Lower leg skin (tissue), 4 donors: ENCODE results near the gene ZNF367. TPM values are rescaled to one million over a fixed set of nuclear protein-coding genes. Genes with fewer than 3 reads are reported as not detected.
A peak's percentile ranks its signal among the peaks of the same experiment; 100 is the strongest.

Experiments
- DNase-seq, 2 donors: peaks; one replicate each; pipeline ENCODE4 v3.0.0-alpha.2; 2019; ENCODE audit warnings: low spot score in 2 of 2
- H3K4me3 ChIP-seq: fragments of 200-600 bp; sonication (generic); 2 replicates; pipeline ENCODE4 v1.5.1; 2017; ENCODE audit warnings: mild to moderate bottlenecking, low read depth; ENCODE audit not compliant: poor library complexity, severe bottlenecking
- POLR2A ChIP-seq, 2 donors: fragments of 450-650 bp; IDR thresholded peaks; one replicate each; pipeline ENCODE4 v1.6.1; 2016 to 2017; ENCODE audit warnings: antibody characterized with exemption in 2 of 2, mild to moderate bottlenecking in 1 of 2, moderate library complexity in 1 of 2
- WGBS, 2 donors: methylation state at CpG; one replicate each; pipeline ENCODE4 v1.1.5; 2018; 5-methylcytosine and 5-hydroxymethylcytosine counted together
- intact Hi-C: fragments of 100-400 bp; cut with DNase I; formaldehyde crosslinking; loops from one replicate; pipeline ENCODE4 v1.15.0; 2023; ENCODE audit warnings: low total_unique reads
- total RNA-seq, 4 donors: library from RNA; depleted of rRNA; stranded (reverse); fragments of >200 nt; gene quantifications; one replicate each; pipeline ENCODE4 v1.1.0, GENCODE V29; 2016
- TF ChIP-seq, protein P1 (sequence below), 3 donors: fragments of 450-650 bp; IDR thresholded peaks; one replicate each; pipeline ENCODE4 v1.5.1; 2016; ENCODE audit warnings: antibody characterized with exemption in 3 of 3, mild to moderate bottlenecking in 3 of 3, moderate library complexity in 2 of 3

The ZNF367 gene
- total RNA-seq, 4 donors from 2014 or later, result 0.93 to 3.0 (median 1.8) TPM

DNA sequence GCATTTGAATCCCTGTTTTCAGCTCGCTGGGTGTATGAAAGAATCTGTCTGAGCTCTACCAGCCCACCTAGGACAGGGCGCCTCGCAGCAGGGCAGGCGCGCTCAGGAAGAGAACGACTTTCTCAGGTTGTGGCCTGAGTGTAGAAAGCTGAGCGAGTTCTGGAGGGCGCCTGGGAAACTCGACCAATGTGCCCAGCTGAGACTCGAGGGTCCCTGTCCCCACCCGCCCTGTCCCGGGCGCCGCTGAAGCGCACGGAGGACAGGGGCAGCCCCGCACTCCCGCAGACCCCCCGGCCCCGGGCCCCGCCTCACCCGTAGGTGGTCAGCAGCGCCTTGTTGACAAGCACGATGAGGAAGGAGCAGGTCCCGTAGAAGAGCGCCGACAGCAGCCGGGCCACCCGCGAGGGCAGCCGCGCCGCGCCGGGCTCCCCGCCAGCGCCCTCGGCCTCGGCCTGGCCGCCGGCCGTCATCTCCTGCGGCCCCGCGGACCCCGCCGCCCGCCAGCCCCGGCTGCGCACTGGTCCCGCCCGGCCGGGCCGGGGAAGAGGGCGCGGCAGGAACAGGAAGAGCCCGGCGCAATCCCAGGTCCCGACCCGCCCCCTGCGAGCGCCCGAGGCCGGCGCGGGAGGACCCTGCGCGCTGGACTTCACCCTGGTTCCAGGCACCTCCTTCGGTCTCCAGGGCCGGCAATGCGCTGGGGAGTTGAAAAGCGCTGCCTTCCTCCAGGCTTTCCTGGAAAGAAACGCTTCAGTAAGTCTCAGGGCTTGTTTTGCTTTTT lies 34.8 kb downstream of the ZNF367 start, which contains the start of gene SLC35D2:
Gene SLC35D2, minus strand, starts transcription at position 547 of the 778 bp plus-strand sequence. Its CDS starts 77 bp downstream, at position 470.
- TF ChIP-seq, protein P1, sequence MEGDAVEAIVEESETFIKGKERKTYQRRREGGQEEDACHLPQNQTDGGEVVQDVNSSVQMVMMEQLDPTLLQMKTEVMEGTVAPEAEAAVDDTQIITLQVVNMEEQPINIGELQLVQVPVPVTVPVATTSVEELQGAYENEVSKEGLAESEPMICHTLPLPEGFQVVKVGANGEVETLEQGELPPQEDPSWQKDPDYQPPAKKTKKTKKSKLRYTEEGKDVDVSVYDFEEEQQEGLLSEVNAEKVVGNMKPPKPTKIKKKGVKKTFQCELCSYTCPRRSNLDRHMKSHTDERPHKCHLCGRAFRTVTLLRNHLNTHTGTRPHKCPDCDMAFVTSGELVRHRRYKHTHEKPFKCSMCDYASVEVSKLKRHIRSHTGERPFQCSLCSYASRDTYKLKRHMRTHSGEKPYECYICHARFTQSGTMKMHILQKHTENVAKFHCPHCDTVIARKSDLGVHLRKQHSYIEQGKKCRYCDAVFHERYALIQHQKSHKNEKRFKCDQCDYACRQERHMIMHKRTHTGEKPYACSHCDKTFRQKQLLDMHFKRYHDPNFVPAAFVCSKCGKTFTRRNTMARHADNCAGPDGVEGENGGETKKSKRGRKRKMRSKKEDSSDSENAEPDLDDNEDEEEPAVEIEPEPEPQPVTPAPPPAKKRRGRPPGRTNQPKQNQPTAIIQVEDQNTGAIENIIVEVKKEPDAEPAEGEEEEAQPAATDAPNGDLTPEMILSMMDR (IDR thresholded peaks at IDR 0.05), result no peak
- DNase-seq, result peak; percentile 34 to 88
- intact Hi-C loops, result no loop called here
- H3K4me3 ChIP-seq, result peak within 1 kb of the TSS; percentile 81
- 0% methylated on average over 20 to 46 of the region's 73 CpGs for WGBS, 2 donors

DNA sequence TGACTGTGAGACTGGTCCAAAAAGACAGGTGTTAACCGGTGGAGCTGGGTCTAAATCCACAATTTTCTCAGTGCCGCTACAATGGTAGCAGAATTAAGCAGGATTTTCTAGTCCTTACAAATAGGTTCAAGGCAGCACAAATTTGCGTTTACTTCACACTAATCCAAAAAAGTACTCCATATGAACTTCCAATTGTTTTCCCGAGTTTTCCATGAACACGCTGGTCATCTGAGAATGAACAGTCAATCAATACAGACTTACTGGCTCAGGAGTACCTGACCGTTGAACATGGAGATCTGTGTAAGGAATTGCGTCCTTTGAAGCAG lies 35.4 kb downstream of the ZNF367 start:
- H3K4me3 ChIP-seq, result peak overlapping the region; percentile 81
- no peak for TF ChIP-seq POLR2A (IDR thresholded peaks at IDR 0.05)
- TF ChIP-seq, protein P1 (IDR thresholded peaks at IDR 0.05), result no peak
- intact Hi-C loops, result no loop called here
- 22 to 23% methylated on average over 7 of the region's 7 CpGs for WGBS, 2 donors
- DNase-seq, result peak in 1 of 2 donors; percentile 17

DNA sequence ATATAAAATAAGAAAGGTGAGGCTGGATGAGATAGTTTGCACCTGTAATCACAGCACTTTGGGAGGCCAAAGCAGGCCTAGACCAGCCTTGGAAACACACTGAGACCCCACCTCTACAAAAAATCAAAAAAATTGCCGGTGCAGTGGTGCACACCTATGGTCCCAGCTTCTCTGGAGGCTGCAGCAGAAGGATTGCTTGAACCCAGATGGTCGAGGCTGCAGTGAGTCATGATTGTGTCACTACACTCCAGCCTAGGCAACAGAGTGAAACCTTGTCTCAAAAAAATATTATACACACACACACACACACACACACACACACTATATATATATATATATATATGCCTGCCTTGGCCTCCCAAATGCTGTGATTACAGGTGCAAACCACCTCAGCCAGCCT lies 36.0 kb downstream of the ZNF367 start:
- DNase-seq, result peak in 1 of 2 donors; percentile 59
- WGBS, 2 donors, result 50 to 74% methylated on average over 2 of the region's 2 CpGs
- intact Hi-C loops, result no loop called here
- H3K4me3 ChIP-seq, result no peak overlapping the region
- TF ChIP-seq, protein P1 (IDR thresholded peaks at IDR 0.05), result no peak
- no peak for TF ChIP-seq POLR2A (IDR thresholded peaks at IDR 0.05)

DNA sequence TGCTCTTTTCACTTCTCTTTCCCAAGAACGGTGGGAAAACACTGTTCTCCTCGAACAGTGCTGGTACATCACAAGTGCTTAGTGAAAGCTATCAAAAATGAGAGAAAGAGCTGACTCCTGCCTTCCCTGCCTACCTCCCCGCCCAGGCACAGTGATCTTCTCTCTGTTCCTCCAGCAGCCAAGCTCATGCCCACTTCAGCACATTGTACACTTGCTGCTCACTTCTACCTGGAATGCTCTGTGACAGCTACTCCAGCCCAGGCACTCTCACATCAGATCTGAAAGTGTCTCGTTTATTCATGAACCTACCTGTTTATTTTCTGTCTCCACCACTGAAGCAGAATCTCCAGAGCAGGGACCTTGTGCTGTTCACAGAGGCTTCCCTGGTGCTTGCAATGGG lies 36.5 kb downstream of the ZNF367 start:
- H3K4me3 ChIP-seq, result no peak overlapping the region
- peak in 1 of 2 donors; percentile 53 for DNase-seq
- 87 to 94% methylated on average over 4 of the region's 4 CpGs for WGBS, 2 donors
- intact Hi-C loops, result no loop called here
- TF ChIP-seq, protein P1 (IDR thresholded peaks at IDR 0.05), result no peak

DNA sequence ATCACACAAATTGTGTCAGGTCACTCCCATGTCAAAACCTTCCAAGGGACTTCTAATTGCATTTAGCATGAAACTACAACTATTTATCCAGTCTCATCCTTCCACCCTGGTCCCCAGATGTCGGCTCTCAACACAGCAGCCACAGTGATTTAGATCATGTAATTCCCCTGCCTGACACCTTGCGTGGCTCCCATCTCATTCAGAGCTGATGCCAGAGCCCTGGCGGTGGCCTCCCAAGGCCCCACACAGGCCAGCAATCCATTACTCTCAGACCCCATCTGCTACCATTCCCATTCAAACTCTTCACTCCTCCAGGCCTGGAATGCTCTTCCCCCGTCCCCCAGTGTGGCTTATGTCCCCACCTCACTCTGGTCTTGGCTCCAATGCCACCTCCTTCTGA lies 37.0 kb downstream of the ZNF367 start:
- DNase-seq, result no peak
- TF ChIP-seq POLR2A (IDR thresholded peaks at IDR 0.05), result no peak
- intact Hi-C loops, result no loop called here
- WGBS, 2 donors, result 95 to 98% methylated on average over 4 of the region's 4 CpGs
- no peak overlapping the region for H3K4me3 ChIP-seq

DNA sequence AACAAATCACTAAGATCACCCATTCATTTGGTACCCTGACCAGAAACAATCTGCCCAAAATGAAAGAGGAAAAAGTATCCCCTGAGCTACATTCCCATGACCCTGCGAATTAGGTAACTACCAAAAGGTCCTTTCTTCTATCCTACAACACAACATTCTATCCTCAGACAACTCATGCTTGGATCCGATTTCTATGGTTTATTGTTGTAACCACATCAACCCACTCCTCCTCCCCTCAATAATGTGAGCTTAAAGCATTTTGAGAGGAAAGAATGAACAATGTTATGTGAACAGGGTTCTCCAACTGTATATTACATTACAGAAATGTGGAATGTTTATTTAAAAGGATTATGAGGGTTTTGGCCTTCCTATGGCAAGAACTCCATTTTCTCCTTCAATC lies 38.7 kb downstream of the ZNF367 start:
- no peak for DNase-seq
- intact Hi-C loops, result no loop called here
- no peak overlapping the region for H3K4me3 ChIP-seq
- 90 to 93% methylated on average over 2 of the region's 2 CpGs for WGBS, 2 donors
- TF ChIP-seq, protein P1 (IDR thresholded peaks at IDR 0.05), result no peak
- TF ChIP-seq POLR2A (IDR thresholded peaks at IDR 0.05), result no peak
